ENCODE data around the gene ACTR3. TPM values are rescaled to one million over a fixed set of nuclear protein-coding genes. Genes with fewer than 3 reads are reported as not detected.

The ACTR3 gene
- total RNA-seq, 1 donor from 2014 or later = 175 TPM

GRCh38 chr2:113977660-113978523, 88.0 kb downstream of the ACTR3 start:
- peaks cover 5% of the 10 kb centered on the region for H3K4me1 Mint-ChIP-seq (ENCODE audit: unreplicated experiment)
- peak; percentile 72 for TF ChIP-seq CTCF (conservative IDR thresholded peaks at IDR 0.05)
- H3K27me3 Mint-ChIP-seq = no peaks in the 10 kb centered on the region
- peak overlapping the region; percentile 65 for H3K27ac Mint-ChIP-seq
- DNase-seq (ENCODE audit: extremely low spot score, unreplicated experiment) = no peak
- H3K4me3 Mint-ChIP-seq = peak overlapping the region; percentile 31
- peaks cover 8% of the 10 kb centered on the region for H3K36me3 Mint-ChIP-seq
- no peaks in the 10 kb centered on the region for H3K9me3 Mint-ChIP-seq

- Mint-ChIP-seq H3K36me3 (peaks cover 3% of the 10 kb centered on the region), H3K4me3 (no peak overlapping the region), H3K27ac (no peak overlapping the region), H3K4me1 (ENCODE audit: unreplicated experiment) (peaks cover 5% of the 10 kb centered on the region), H3K9me3 (no peaks in the 10 kb centered on the region), H3K27me3 (no peaks in the 10 kb centered on the region)
- no peak for DNase-seq (ENCODE audit: extremely low spot score, unreplicated experiment)
- TF ChIP-seq CTCF (conservative IDR thresholded peaks at IDR 0.05) = no peak
Measured at GRCh38 chr2:113978524-113979190, 88.8 kb downstream of the ACTR3 start.

- peaks cover 5% of the 10 kb centered on the region for H3K4me1 Mint-ChIP-seq (ENCODE audit: unreplicated experiment)
- no peaks in the 10 kb centered on the region for H3K27me3 Mint-ChIP-seq
- no peak overlapping the region for H3K27ac Mint-ChIP-seq
- H3K9me3 Mint-ChIP-seq = no peaks in the 10 kb centered on the region
- peak; percentile 72 for TF ChIP-seq CTCF (conservative IDR thresholded peaks at IDR 0.05)
- no peak overlapping the region for H3K4me3 Mint-ChIP-seq
- peaks cover 3% of the 10 kb centered on the region for H3K36me3 Mint-ChIP-seq
- no peak for DNase-seq (ENCODE audit: extremely low spot score, unreplicated experiment)
Measured at GRCh38 chr2:113979191-113980128, 89.6 kb downstream of the ACTR3 start.

- TF ChIP-seq CTCF (conservative IDR thresholded peaks at IDR 0.05) = no peak
- H3K4me1 Mint-ChIP-seq (ENCODE audit: unreplicated experiment) = no peaks in the 10 kb centered on the region
- no peak overlapping the region for H3K4me3 Mint-ChIP-seq
- DNase-seq (ENCODE audit: extremely low spot score, unreplicated experiment) = no peak
- H3K36me3 Mint-ChIP-seq = peaks cover 3% of the 10 kb centered on the region
- no peaks in the 10 kb centered on the region for H3K27me3 Mint-ChIP-seq
- no peak overlapping the region for H3K27ac Mint-ChIP-seq
- H3K9me3 Mint-ChIP-seq = no peaks in the 10 kb centered on the region
Measured at GRCh38 chr2:113980946-113981345, 91.1 kb downstream of the ACTR3 start.

- Mint-ChIP-seq H3K27ac (no peak overlapping the region), H3K27me3 (no peaks in the 10 kb centered on the region), H3K4me1 (ENCODE audit: unreplicated experiment) (no peaks in the 10 kb centered on the region), H3K4me3 (no peak overlapping the region), H3K9me3 (no peaks in the 10 kb centered on the region), H3K36me3 (peaks cover 3% of the 10 kb centered on the region)
- TF ChIP-seq CTCF (conservative IDR thresholded peaks at IDR 0.05) = no peak
- DNase-seq (ENCODE audit: extremely low spot score, unreplicated experiment) = no peak
Measured at GRCh38 chr2:113981404-113982134, 91.7 kb downstream of the ACTR3 start.
